ENCODE results near the gene TMBIM4.

The TMBIM4 gene

DNA sequence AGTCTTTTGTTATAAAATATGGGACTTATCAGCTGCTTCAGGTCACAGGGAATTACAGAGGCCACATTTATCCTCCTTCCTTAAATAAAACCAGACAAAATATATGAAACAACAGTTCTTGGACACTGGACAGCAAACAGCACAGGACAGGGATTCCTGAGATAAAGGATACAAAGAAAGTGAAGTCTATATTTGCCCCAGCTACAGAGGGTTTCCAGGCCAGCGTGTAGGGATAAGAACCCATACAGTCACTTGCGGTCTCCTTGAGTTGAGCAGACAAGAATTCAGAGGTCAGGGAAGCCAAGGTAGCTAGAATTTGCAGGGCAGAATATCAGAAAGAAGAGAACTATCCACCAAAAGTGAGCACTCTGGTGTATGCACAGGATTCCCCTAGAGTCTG lies 30.5 kb downstream of the TMBIM4 start:
- no peak for TF ChIP-seq POLR2A (IDR thresholded peaks at IDR 0.05; ENCODE audit: low read depth, low read length)
- no peak for FAIRE-seq
- DNase-seq (ENCODE audit: insufficient read length, low spot score), result no peak

DNA sequence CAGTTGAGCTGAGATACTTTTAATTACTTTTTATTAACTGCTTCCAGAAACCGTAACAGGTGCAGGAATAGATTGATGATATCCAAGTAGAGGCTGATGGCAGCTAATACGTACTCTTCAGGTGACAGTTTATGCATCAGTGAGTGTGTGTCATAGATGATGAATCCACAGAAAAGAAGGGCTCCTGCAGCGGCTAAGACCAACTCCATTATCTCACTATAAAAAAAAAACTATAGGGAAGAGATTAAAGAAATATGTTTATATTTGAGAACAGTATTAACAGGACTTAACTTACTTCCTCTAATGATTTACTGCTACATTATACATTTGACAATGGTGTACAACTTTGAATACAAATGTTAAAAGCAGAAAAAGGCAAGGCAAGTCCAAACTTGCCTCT lies 31.9 kb downstream of the TMBIM4 start:
- FAIRE-seq (no peak), DNase-seq (ENCODE audit: insufficient read length, low spot score) (no peak)
- TF ChIP-seq POLR2A (IDR thresholded peaks at IDR 0.05; ENCODE audit: low read depth, low read length), result no peak

DNA sequence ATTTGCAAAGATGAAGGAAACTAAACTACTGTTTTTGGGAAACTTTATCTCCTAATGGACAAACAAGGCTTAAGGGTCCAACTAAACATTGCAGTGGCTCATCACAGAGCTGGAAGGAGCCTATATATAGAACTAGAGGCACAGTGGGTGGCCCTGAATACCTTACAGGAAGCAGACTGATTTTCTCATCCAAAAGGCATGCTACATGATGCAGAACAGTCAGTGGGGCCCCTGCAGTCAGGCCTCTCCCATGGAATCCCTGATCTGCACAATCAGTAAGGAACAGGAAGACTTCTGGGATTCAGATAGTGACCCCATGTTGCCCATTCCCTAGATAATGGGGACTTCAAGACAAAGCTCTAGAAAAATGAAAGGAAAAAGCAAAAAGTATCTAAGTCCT lies 37.4 kb downstream of the TMBIM4 start:
- TF ChIP-seq POLR2A (IDR thresholded peaks at IDR 0.05; ENCODE audit: low read depth, low read length), result no peak
- FAIRE-seq (peak; percentile 92), DNase-seq (ENCODE audit: insufficient read length, low spot score) (peak; percentile 32)

DNA sequence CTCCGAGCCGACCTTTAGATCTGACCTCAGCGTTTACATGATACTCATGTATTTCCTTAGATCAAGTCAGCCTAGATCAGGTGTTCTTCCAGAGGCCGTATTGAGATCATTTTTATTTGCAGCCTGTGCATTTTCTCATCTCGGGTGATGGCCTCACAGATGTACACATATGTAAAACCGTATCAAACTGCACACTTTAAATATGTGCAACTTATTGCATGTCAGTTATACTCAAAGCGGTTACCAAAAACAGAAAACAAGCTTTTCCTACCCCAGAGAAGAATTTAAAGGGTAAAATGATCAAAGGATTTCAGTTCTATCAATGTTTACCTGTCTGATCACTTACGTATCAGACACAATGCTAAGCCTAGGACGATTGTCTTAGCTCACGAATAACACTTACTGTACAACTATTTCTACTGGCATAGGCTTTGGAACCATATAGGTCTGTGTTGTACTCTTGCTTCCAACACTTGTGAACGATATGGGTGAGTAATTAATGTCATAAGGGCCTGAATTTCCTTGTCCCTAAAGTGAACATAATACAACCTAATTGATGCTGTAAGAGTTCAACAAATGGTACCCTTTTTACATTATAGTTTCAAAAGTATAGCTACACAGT lies 38.6 kb downstream of the TMBIM4 start:
- DNase-seq (ENCODE audit: insufficient read length, low spot score) (no peak), FAIRE-seq (no peak)
- TF ChIP-seq POLR2A (IDR thresholded peaks at IDR 0.05; ENCODE audit: low read depth, low read length), result no peak

DNA sequence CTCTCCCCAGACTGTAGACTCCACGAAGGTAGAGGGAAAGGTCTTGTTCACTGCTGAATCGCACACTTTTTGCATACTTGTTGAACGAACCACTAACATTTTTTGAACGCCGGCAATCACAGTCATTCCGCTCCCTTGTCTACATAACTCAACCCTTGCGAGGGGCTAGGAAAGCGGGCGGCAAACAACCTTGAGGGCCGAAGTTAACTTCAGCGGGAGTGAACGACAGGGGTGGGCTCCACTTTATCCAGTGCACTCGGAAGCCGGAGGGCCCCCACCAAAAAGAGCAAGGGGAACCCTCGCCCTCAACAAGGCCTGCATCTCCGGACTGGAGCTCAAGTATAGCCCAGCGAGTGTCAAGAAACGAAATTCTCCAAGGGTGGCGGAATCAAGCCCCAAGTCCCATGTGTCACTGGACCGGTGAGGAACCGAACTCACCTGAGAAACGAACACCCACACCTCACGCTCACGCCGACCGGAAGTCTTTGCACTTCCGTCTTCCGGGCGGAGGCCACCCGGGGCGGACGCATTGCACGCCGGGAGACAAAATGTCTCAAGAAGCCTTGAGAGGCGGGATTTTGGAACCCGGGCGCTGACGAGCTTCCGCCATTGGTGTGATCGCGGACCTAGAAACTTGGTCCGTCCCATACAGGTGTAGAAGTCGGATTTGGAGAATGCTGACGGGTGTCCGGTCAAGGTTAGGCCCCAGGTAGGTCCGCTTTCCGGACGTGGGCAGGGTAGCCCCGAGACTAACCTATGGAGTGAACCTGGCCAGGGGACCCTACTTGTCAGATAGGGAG lies 39.3 kb downstream of the TMBIM4 start, which contains the start of gene LLPH:
TSS of gene LLPH (minus strand) at position 484 of the 800 bp plus-strand sequence. CDS start 1,644 bp downstream, outside the sequence.
- DNase-seq (ENCODE audit: insufficient read length, low spot score), result peak; percentile 58
- peak; percentile 74 for TF ChIP-seq POLR2A (IDR thresholded peaks at IDR 0.05; ENCODE audit: low read depth, low read length)
- peak; percentile 91 for FAIRE-seq

DNA sequence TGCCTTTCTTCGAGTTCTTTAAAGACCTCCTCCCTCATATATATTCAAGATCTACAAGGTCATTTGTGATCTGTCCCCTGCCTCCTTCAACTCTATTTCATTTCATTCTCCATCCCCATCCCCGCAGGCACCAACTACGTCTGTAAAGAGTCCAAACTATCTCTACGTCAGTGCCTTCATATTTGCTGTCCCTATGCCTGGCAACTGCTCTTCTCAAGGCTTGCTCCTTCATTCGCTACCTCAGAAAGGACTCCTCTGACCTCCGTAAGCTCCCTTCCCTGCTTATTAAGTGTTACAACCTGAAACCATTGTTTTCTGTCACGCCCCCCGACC lies 39.9 kb downstream of the TMBIM4 start:
- no peak for TF ChIP-seq POLR2A (IDR thresholded peaks at IDR 0.05; ENCODE audit: low read depth, low read length)
- FAIRE-seq (no peak), DNase-seq (ENCODE audit: insufficient read length, low spot score) (no peak)

DNA sequence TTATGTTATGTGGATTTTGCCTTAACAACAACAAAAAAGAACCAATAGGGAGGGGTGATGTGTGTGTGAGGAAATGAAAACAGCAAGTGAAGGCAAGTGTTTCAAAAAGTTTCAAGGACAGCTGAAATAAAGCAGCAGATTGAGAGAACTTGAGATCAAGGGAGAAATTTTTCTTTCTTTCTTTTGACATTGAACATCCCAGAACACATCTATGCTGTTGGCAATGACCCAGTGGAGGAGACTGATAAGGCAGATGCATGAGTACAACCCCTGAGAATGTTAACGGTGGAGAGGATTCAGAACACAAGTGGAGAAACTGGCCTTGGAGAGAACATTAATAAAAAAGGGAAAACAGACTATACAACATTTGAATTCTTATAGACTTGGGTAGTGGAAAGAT lies 42.1 kb downstream of the TMBIM4 start:
- DNase-seq (ENCODE audit: insufficient read length, low spot score) (no peak), FAIRE-seq (no peak)
- no peak for TF ChIP-seq POLR2A (IDR thresholded peaks at IDR 0.05; ENCODE audit: low read depth, low read length)

GRCh38 chr12:66120477-66120876 lies 49.3 kb downstream of the TMBIM4 start:
- DNase-seq (ENCODE audit: insufficient read length, low spot score) (no peak), FAIRE-seq (no peak)
- TF ChIP-seq POLR2A (IDR thresholded peaks at IDR 0.05; ENCODE audit: low read depth, low read length), result no peak

GRCh38 chr12:66119870-66120241 lies 49.9 kb downstream of the TMBIM4 start:
- FAIRE-seq, result peak; percentile 75
- no peak for DNase-seq (ENCODE audit: insufficient read length, low spot score)
- TF ChIP-seq POLR2A (IDR thresholded peaks at IDR 0.05; ENCODE audit: low read depth, low read length), result no peak

- FAIRE-seq (peak; percentile 41), DNase-seq (ENCODE audit: insufficient read length, low spot score) (no peak)
- TF ChIP-seq POLR2A (IDR thresholded peaks at IDR 0.05; ENCODE audit: low read depth, low read length), result no peak
Observed at GRCh38 chr12:66119229-66119869, 50.4 kb downstream of the TMBIM4 start.

GRCh38 chr12:66118240-66118891 lies 51.4 kb downstream of the TMBIM4 start:
- DNase-seq (ENCODE audit: insufficient read length, low spot score) (peak; percentile 9), FAIRE-seq (no peak)
- no peak for TF ChIP-seq POLR2A (IDR thresholded peaks at IDR 0.05; ENCODE audit: low read depth, low read length)

DNA sequence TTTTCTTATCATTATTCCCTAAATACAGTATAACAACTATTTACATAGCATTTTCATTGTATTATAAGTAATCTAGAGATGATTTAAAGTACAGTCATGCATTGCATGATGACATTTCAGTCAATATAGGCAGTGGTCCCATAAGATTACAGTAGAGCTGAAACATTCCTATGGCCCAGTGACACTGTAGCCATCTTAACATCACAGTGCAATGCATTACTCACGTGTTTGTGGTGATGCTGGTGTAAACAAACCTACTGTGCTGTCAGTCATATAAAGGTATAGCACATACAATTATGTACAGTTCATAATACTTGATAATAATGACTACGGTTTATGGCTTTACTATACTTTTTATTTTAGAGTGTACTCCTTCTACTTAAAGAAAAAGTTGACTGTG lies 52.6 kb downstream of the TMBIM4 start:
- DNase-seq (ENCODE audit: insufficient read length, low spot score) (no peak), FAIRE-seq (no peak)
- TF ChIP-seq POLR2A (IDR thresholded peaks at IDR 0.05; ENCODE audit: low read depth, low read length), result no peak

- FAIRE-seq, result no peak
- no peak for TF ChIP-seq POLR2A (IDR thresholded peaks at IDR 0.05; ENCODE audit: low read depth, low read length)
Observed at GRCh38 chr12:66115071-66115600, 54.7 kb downstream of the TMBIM4 start.

DNA sequence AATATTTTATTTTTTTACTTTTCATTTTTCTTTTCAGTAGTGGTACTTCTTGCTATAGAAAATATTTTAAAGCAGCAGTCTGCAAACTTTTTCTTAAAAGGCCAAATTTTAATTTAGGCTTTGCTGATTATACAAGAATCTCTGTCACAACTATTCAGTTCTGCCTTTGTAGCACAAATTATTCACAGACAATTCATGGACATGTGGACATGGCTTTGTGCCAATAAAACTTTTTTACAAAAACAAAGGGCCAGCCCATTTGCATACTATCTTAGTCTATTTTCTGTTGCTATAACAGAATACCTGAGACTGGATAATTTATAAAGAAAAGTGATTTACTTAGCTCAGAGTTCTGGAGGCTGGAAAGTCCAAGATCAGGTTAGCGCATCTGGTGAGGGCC lies 56.3 kb downstream of the TMBIM4 start:
- FAIRE-seq, result no peak
- no peak for TF ChIP-seq POLR2A (IDR thresholded peaks at IDR 0.05; ENCODE audit: low read depth, low read length)

More at GRCh38 chr12:66115071-66115600, 54.7 kb downstream of the TMBIM4 start:
- DNase-seq (ENCODE audit: insufficient read length, low spot score), result no peak

More for the DNA sequence above, 56.3 kb downstream of the TMBIM4 start:
- no peak for DNase-seq (ENCODE audit: insufficient read length, low spot score)
